ENCODE results near the gene PAM16. TPM values are rescaled to one million over a fixed set of nuclear protein-coding genes. Genes with fewer than 3 reads are reported as not detected.

PAM16 gene
- total RNA-seq, 1 experiment from 2014 or later: 65.6 TPM

GRCh38 chr16:4373909-4374742 is 23.0 kb upstream of the PAM16 start:
- Histone ChIP-seq H3K4me2 (ENCODE audit: low read depth, low read length, poor library complexity, severe bottlenecking) (peak overlapping the region; percentile 80), H3K9me3 (ENCODE audit: low read length) (no peaks in the 10 kb centered on the region), H3K4me3 (ENCODE audit: low read length) (no peak overlapping the region; the same call in 1 of the 2 replicates), H2AFZ (ENCODE audit: low read length) (no peak overlapping the region), H3K36me3 (ENCODE audit: insufficient read depth, low read length) (no peaks in the 10 kb centered on the region; the same call in 1 of the 2 replicates), H3K9me2 (replicated peaks; ENCODE audit: insufficient read depth, low read length) (no peaks in the 10 kb centered on the region), H3K27me3 (ENCODE audit: low read length) (no peaks in the 10 kb centered on the region; the same call in 1 of the 2 replicates), H3K27ac (ENCODE audit: low read length) (no peak overlapping the region), H4K20me1 (ENCODE audit: insufficient read depth, low read depth, low read length) (peaks cover 55% of the 10 kb centered on the region), H3K4me1 (ENCODE audit: low read length) (peaks cover 31% of the 10 kb centered on the region), H3K79me2 (ENCODE audit: low read length) (no peaks in the 10 kb centered on the region), H3K9ac (ENCODE audit: low read length) (peak overlapping the region; percentile 74)
- DNase-seq: no peak

GRCh38 chr16:4373356-4373908 is 22.3 kb upstream of the PAM16 start:
- Histone ChIP-seq H2AFZ (ENCODE audit: low read length) (no peak overlapping the region), H3K9me3 (ENCODE audit: low read length) (no peaks in the 10 kb centered on the region), H3K9ac (ENCODE audit: low read length) (peak overlapping the region; percentile 74), H3K79me2 (ENCODE audit: low read length) (no peaks in the 10 kb centered on the region), H3K9me2 (replicated peaks; ENCODE audit: insufficient read depth, low read length) (no peaks in the 10 kb centered on the region), H3K4me2 (ENCODE audit: low read depth, low read length, poor library complexity, severe bottlenecking) (peak overlapping the region; percentile 80), H3K4me1 (ENCODE audit: low read length) (peaks cover 31% of the 10 kb centered on the region), H3K4me3 (ENCODE audit: low read length) (peak overlapping the region; percentile 69; the same call in 1 of the 2 replicates), H3K27me3 (ENCODE audit: low read length) (no peaks in the 10 kb centered on the region; the same call in 1 of the 2 replicates), H3K36me3 (ENCODE audit: insufficient read depth, low read length) (no peaks in the 10 kb centered on the region; the same call in 1 of the 2 replicates), H3K27ac (ENCODE audit: low read length) (no peak overlapping the region), H4K20me1 (ENCODE audit: insufficient read depth, low read depth, low read length) (peaks cover 48% of the 10 kb centered on the region)
- DNase-seq: no peak

- H2AFZ ChIP-seq (ENCODE audit: low read length): no peak overlapping the region
- no peaks in the 10 kb centered on the region for H3K9me3 ChIP-seq (ENCODE audit: low read length)
- H3K27me3 ChIP-seq (ENCODE audit: low read length): no peaks in the 10 kb centered on the region; the same call in 1 of the 2 replicates
- H4K20me1 ChIP-seq (ENCODE audit: insufficient read depth, low read depth, low read length): peaks cover 43% of the 10 kb centered on the region
- peak; percentile 76 for DNase-seq
- H3K9me2 ChIP-seq (replicated peaks; ENCODE audit: insufficient read depth, low read length): no peaks in the 10 kb centered on the region
- H3K79me2 ChIP-seq (ENCODE audit: low read length): no peaks in the 10 kb centered on the region
- peaks cover 31% of the 10 kb centered on the region for H3K4me1 ChIP-seq (ENCODE audit: low read length)
- peak overlapping the region; percentile 80 for H3K4me2 ChIP-seq (ENCODE audit: low read depth, low read length, poor library complexity, severe bottlenecking)
- H3K9ac ChIP-seq (ENCODE audit: low read length): peak overlapping the region; percentile 74
- H3K27ac ChIP-seq (ENCODE audit: low read length): no peak overlapping the region
- H3K4me3 ChIP-seq (ENCODE audit: low read length): peak overlapping the region; percentile 69
- H3K36me3 ChIP-seq (ENCODE audit: insufficient read depth, low read length): no peaks in the 10 kb centered on the region; the same call in 1 of the 2 replicates
Measured at GRCh38 chr16:4372578-4373355, 21.6 kb upstream of the PAM16 start.

GRCh38 chr16:4372001-4372577 is 21.0 kb upstream of the PAM16 start:
- Histone ChIP-seq H3K27ac (ENCODE audit: low read length) (no peak overlapping the region), H2AFZ (ENCODE audit: low read length) (no peak overlapping the region)

GRCh38 chr16:4371357-4372000 is 20.4 kb upstream of the PAM16 start, which contains the start of gene VASN:
Gene VASN (plus strand): TSS chr16:4371848. CDS start chr16:4380878, 9,030 bp downstream.
- Histone ChIP-seq H2AFZ (ENCODE audit: low read length) (no peak within 1 kb of the TSS), H3K4me2 (ENCODE audit: low read depth, low read length, poor library complexity, severe bottlenecking) (peak within 1 kb of the TSS; percentile 80), H3K9ac (ENCODE audit: low read length) (peak within 1 kb of the TSS; percentile 74), H3K27me3 (ENCODE audit: low read length) (no peaks in the 10 kb centered on the region; the same call in 1 of the 2 replicates), H4K20me1 (ENCODE audit: insufficient read depth, low read depth, low read length) (peaks cover 41% of the 10 kb centered on the region), H3K36me3 (ENCODE audit: insufficient read depth, low read length) (peaks cover 5% of the 10 kb centered on the region; the same call in 1 of the 2 replicates), H3K27ac (ENCODE audit: low read length) (no peak within 1 kb of the TSS), H3K9me2 (replicated peaks; ENCODE audit: insufficient read depth, low read length) (no peaks in the 10 kb centered on the region), H3K79me2 (ENCODE audit: low read length) (no peaks in the 10 kb centered on the region), H3K9me3 (ENCODE audit: low read length) (no peaks in the 10 kb centered on the region), H3K4me1 (ENCODE audit: low read length) (peaks cover 36% of the 10 kb centered on the region), H3K4me3 (ENCODE audit: low read length) (peak within 1 kb of the TSS; percentile 69)
- DNase-seq: peak; percentile 87

More at GRCh38 chr16:4372001-4372577, 21.0 kb upstream of the PAM16 start:
- peaks cover 43% of the 10 kb centered on the region for H4K20me1 ChIP-seq (ENCODE audit: insufficient read depth, low read depth, low read length)
- H3K36me3 ChIP-seq (ENCODE audit: insufficient read depth, low read length): peaks cover 5% of the 10 kb centered on the region; the same call in 1 of the 2 replicates
- H3K27me3 ChIP-seq (ENCODE audit: low read length): no peaks in the 10 kb centered on the region; the same call in 1 of the 2 replicates
- H3K9ac ChIP-seq (ENCODE audit: low read length): peak overlapping the region; percentile 74
- peak overlapping the region; percentile 80 for H3K4me2 ChIP-seq (ENCODE audit: low read depth, low read length, poor library complexity, severe bottlenecking)
- DNase-seq: peak; percentile 65
- peaks cover 31% of the 10 kb centered on the region for H3K4me1 ChIP-seq (ENCODE audit: low read length)
- no peaks in the 10 kb centered on the region for H3K9me2 ChIP-seq (replicated peaks; ENCODE audit: insufficient read depth, low read length)
- peak overlapping the region; percentile 69 for H3K4me3 ChIP-seq (ENCODE audit: low read length)
- no peaks in the 10 kb centered on the region for H3K79me2 ChIP-seq (ENCODE audit: low read length)
- no peaks in the 10 kb centered on the region for H3K9me3 ChIP-seq (ENCODE audit: low read length)

GRCh38 chr16:4370570-4371356 is 19.6 kb upstream of the PAM16 start:
- DNase-seq: no peak
- H4K20me1 ChIP-seq (ENCODE audit: insufficient read depth, low read depth, low read length): peaks cover 34% of the 10 kb centered on the region
- H3K79me2 ChIP-seq (ENCODE audit: low read length): no peaks in the 10 kb centered on the region
- no peaks in the 10 kb centered on the region for H3K9me2 ChIP-seq (replicated peaks; ENCODE audit: insufficient read depth, low read length)
- no peaks in the 10 kb centered on the region for H3K9me3 ChIP-seq (ENCODE audit: low read length)
- H3K4me1 ChIP-seq (ENCODE audit: low read length): peaks cover 43% of the 10 kb centered on the region
- H2AFZ ChIP-seq (ENCODE audit: low read length): no peak overlapping the region
- peak overlapping the region; percentile 80 for H3K4me2 ChIP-seq (ENCODE audit: low read depth, low read length, poor library complexity, severe bottlenecking)
- H3K4me3 ChIP-seq (ENCODE audit: low read length): no peak overlapping the region
- H3K27ac ChIP-seq (ENCODE audit: low read length): no peak overlapping the region
- no peaks in the 10 kb centered on the region; the same call in 1 of the 2 replicates for H3K27me3 ChIP-seq (ENCODE audit: low read length)
- H3K9ac ChIP-seq (ENCODE audit: low read length): no peak overlapping the region
- peaks cover 5% of the 10 kb centered on the region; the same call in 1 of the 2 replicates for H3K36me3 ChIP-seq (ENCODE audit: insufficient read depth, low read length)

- peaks cover 49% of the 10 kb centered on the region for H3K4me1 ChIP-seq (ENCODE audit: low read length)
- no peak overlapping the region for H3K9ac ChIP-seq (ENCODE audit: low read length)
- peaks cover 32% of the 10 kb centered on the region for H4K20me1 ChIP-seq (ENCODE audit: insufficient read depth, low read depth, low read length)
- no peaks in the 10 kb centered on the region for H3K9me2 ChIP-seq (replicated peaks; ENCODE audit: insufficient read depth, low read length)
- no peaks in the 10 kb centered on the region; the same call in 1 of the 2 replicates for H3K27me3 ChIP-seq (ENCODE audit: low read length)
- H3K27ac ChIP-seq (ENCODE audit: low read length): no peak overlapping the region
- no peaks in the 10 kb centered on the region for H3K9me3 ChIP-seq (ENCODE audit: low read length)
- no peaks in the 10 kb centered on the region for H3K79me2 ChIP-seq (ENCODE audit: low read length)
- no peak overlapping the region for H2AFZ ChIP-seq (ENCODE audit: low read length)
- no peak overlapping the region for H3K4me3 ChIP-seq (ENCODE audit: low read length)
- no peak overlapping the region for H3K4me2 ChIP-seq (ENCODE audit: low read depth, low read length, poor library complexity, severe bottlenecking)
- peaks cover 5% of the 10 kb centered on the region; the same call in 1 of the 2 replicates for H3K36me3 ChIP-seq (ENCODE audit: insufficient read depth, low read length)
- DNase-seq: no peak
Measured at GRCh38 chr16:4370151-4370550, 19.0 kb upstream of the PAM16 start.
